ENCODE results near the gene FBXL7.

The FBXL7 gene

GRCh38 chr5:15798006-15798405 is 298.0 kb downstream of the FBXL7 start:
- Histone ChIP-seq H3K4me1 (ENCODE audit: insufficient read depth, low read length) (peaks cover 9% of the 10 kb centered on the region), H3K4me3 (ENCODE audit: low read length) (no peak overlapping the region), H3K9me3 (ENCODE audit: low read length) (peaks cover 5% of the 10 kb centered on the region), H3K27me3 (ENCODE audit: insufficient read depth, low read length) (no peaks in the 10 kb centered on the region), H2AFZ (ENCODE audit: low read depth, low read length) (no peak overlapping the region), H3K36me3 (ENCODE audit: insufficient read depth, low read length) (no peaks in the 10 kb centered on the region)

DNA sequence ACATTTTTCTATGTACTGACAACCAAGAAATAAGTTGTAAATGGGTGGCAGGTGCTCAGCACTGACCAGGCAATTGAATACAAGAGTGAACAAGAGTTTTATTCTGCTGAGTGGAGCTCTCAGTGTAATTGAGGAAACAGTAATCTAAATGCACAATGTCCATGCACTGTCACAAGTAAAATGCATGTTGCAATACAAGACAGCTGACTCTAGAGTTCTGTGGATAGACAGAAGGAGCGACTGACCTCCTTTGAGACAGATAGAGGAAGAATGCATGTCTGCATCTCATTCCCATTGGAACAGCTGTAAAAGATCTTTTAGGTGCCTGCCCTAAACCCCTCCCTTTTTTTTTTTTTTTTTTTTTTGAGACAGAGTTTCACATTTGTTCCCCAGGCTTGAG is 299.0 kb downstream of the FBXL7 start:
- Histone ChIP-seq H3K4me1 (ENCODE audit: insufficient read depth, low read length) (peaks cover 9% of the 10 kb centered on the region), H3K9me3 (ENCODE audit: low read length) (peaks cover 7% of the 10 kb centered on the region)

DNA sequence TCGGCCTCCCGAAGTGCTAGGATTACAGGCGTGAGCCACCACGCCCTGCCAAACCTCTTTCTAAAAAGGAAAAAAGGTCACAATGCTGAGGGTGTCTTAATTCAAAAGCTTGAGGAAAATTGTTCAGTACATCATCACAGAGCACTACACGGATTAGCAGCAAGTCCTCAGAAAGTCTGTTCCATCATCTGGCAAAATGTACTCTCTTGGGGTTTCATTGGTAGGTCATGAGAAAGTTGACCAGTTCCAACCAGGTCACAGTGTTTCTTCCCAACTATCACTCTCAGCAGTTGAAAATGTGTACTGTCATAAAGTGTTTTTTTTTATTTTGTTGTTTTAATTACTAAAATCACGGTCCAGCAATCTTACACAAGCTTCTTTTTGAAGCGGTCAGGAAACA is 299.6 kb downstream of the FBXL7 start:
- Histone ChIP-seq H2AFZ (ENCODE audit: low read depth, low read length) (no peak overlapping the region), H3K36me3 (ENCODE audit: insufficient read depth, low read length) (no peaks in the 10 kb centered on the region), H3K4me1 (ENCODE audit: insufficient read depth, low read length) (peaks cover 5% of the 10 kb centered on the region), H3K4me3 (ENCODE audit: low read length) (no peak overlapping the region), H3K9me3 (ENCODE audit: low read length) (peaks cover 7% of the 10 kb centered on the region), H3K27me3 (ENCODE audit: insufficient read depth, low read length) (no peaks in the 10 kb centered on the region)

More for the DNA sequence above, 299.0 kb downstream of the FBXL7 start:
- H3K4me3 ChIP-seq (ENCODE audit: low read length) = no peak overlapping the region
- H3K27me3 ChIP-seq (ENCODE audit: insufficient read depth, low read length) = no peaks in the 10 kb centered on the region
- no peak overlapping the region for H2AFZ ChIP-seq (ENCODE audit: low read depth, low read length)
- H3K36me3 ChIP-seq (ENCODE audit: insufficient read depth, low read length) = no peaks in the 10 kb centered on the region

DNA sequence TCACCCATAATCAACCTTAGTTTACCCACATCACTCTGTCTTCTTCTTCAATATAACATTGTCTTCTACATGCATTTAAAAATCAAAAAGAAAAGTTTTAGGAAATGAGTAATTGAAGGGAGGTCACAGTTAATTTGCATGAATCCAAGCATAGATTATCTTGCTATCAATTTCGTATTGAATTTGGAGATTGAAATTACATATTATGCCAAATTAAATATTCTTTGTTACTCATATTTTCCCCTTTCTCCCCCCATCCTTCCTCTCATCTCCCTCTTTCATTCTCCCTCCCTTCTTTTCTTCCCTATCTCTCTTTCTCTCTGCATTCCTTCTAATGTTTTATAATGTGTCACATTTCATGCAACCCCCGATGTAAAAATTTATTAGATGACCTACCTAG is 303.3 kb downstream of the FBXL7 start:
- Histone ChIP-seq H3K27me3 (ENCODE audit: insufficient read depth, low read length) (no peaks in the 10 kb centered on the region), H3K9me3 (ENCODE audit: low read length) (peaks cover 7% of the 10 kb centered on the region), H2AFZ (ENCODE audit: low read depth, low read length) (no peak overlapping the region), H3K4me1 (ENCODE audit: insufficient read depth, low read length) (peaks cover 5% of the 10 kb centered on the region), H3K36me3 (ENCODE audit: insufficient read depth, low read length) (no peaks in the 10 kb centered on the region), H3K4me3 (ENCODE audit: low read length) (no peak overlapping the region)

DNA sequence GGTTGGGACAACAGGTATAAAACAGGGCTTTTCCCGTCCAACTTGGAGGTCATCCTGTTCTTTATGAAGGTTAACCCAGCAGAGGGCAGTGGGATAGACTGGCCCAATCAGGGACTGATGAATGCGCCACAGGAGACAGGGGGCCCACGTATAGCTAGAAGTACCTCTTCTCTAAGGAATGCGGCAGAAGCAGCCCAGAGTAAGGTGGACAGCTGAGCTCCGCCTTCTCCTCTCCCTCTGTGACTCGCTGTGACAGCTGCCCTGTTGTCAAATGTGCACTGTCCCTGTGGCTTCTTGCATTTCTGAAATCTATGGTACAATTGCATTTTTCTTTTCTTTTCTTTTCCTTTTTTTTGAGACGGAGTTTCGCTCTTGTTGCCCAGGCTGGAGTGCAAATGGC is 306.6 kb downstream of the FBXL7 start:
- Histone ChIP-seq H3K36me3 (ENCODE audit: insufficient read depth, low read length) (no peaks in the 10 kb centered on the region), H3K4me3 (ENCODE audit: low read length) (no peak overlapping the region), H3K9me3 (ENCODE audit: low read length) (peaks cover 7% of the 10 kb centered on the region), H2AFZ (ENCODE audit: low read depth, low read length) (no peak overlapping the region), H3K4me1 (ENCODE audit: insufficient read depth, low read length) (peaks cover 5% of the 10 kb centered on the region), H3K27me3 (ENCODE audit: insufficient read depth, low read length) (no peaks in the 10 kb centered on the region)

GRCh38 chr5:15807248-15807647 is 307.3 kb downstream of the FBXL7 start:
- Histone ChIP-seq H2AFZ (ENCODE audit: low read depth, low read length) (no peak overlapping the region), H3K36me3 (ENCODE audit: insufficient read depth, low read length) (no peaks in the 10 kb centered on the region), H3K4me3 (ENCODE audit: low read length) (no peak overlapping the region), H3K27me3 (ENCODE audit: insufficient read depth, low read length) (no peaks in the 10 kb centered on the region), H3K4me1 (ENCODE audit: insufficient read depth, low read length) (peaks cover 5% of the 10 kb centered on the region), H3K9me3 (ENCODE audit: low read length) (peaks cover 7% of the 10 kb centered on the region)

DNA sequence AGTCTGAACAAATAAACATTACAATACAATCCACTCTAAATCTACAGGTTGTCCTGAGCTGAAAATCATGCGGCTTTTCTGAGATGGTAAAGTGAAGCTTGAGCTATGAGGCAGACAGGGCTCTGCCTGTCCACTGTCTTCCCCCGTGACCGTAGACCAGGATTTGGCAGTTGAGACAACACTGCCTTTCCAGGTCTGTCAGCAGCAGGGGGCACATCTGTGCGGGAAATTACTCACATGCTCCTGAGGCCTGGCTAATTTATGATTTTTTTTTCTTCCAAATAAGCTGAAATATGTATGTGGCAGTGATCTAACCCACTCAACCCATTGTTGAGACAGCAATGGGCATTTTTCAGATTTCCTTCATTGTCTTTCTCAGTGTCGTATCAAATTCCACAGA is 307.9 kb downstream of the FBXL7 start:
- Histone ChIP-seq H3K27me3 (ENCODE audit: insufficient read depth, low read length) (no peaks in the 10 kb centered on the region), H3K9me3 (ENCODE audit: low read length) (peaks cover 5% of the 10 kb centered on the region), H3K4me1 (ENCODE audit: insufficient read depth, low read length) (peaks cover 5% of the 10 kb centered on the region), H2AFZ (ENCODE audit: low read depth, low read length) (no peak overlapping the region), H3K36me3 (ENCODE audit: insufficient read depth, low read length) (no peaks in the 10 kb centered on the region), H3K4me3 (ENCODE audit: low read length) (no peak overlapping the region)

DNA sequence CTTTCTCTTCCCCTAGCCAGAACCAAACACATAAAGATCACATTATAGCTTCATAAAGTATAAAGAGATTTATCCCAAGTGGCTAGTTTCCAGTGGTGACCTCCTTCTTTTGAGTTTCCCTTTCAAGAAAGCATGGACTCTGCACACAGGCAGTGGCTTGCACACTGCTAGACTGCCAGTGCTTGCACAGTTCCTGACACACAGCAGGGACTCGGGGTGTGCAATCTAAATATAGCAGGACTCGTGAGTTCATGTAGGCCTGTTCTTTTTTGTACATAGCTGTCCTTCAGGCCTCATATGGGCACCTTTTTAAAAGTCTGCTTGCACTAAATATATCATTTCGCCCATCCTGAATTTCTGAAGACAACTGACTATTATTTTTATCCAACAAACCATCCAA is 308.6 kb downstream of the FBXL7 start:
- Histone ChIP-seq H3K36me3 (ENCODE audit: insufficient read depth, low read length) (no peaks in the 10 kb centered on the region), H3K4me3 (ENCODE audit: low read length) (no peak overlapping the region), H3K27me3 (ENCODE audit: insufficient read depth, low read length) (no peaks in the 10 kb centered on the region), H3K4me1 (ENCODE audit: insufficient read depth, low read length) (peaks cover 5% of the 10 kb centered on the region), H3K9me3 (ENCODE audit: low read length) (peaks cover 5% of the 10 kb centered on the region), H2AFZ (ENCODE audit: low read depth, low read length) (no peak overlapping the region)

- H3K27me3 ChIP-seq (ENCODE audit: insufficient read depth, low read length) = no peaks in the 10 kb centered on the region
- H3K4me1 ChIP-seq (ENCODE audit: insufficient read depth, low read length) = peaks cover 5% of the 10 kb centered on the region
- no peaks in the 10 kb centered on the region for H3K9me3 ChIP-seq (ENCODE audit: low read length)
- no peak overlapping the region for H2AFZ ChIP-seq (ENCODE audit: low read depth, low read length)
- H3K36me3 ChIP-seq (ENCODE audit: insufficient read depth, low read length) = no peaks in the 10 kb centered on the region
- H3K4me3 ChIP-seq (ENCODE audit: low read length) = no peak overlapping the region
Observed at GRCh38 chr5:15819617-15820016, 319.6 kb downstream of the FBXL7 start.

DNA sequence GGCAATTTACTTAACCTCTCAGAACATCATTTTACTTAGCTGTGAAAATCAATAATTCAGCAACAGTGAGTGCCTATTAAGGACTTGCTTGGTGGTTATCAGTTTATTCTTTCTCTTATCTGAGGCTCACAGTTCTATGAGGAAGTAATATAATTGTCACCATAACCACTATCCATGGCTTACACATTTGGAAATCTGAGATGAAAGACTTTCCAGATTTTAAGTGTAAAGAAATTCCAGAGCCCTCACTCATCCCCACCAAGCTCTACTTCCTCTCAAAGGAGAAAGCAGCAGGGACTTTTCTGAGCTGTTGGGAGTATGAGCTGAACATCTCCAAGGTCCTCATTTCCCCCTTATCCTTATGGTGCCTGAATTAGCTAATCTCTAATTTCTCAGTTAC is 321.5 kb downstream of the FBXL7 start:
- Histone ChIP-seq H3K4me1 (ENCODE audit: insufficient read depth, low read length) (no peaks in the 10 kb centered on the region), H3K27me3 (ENCODE audit: insufficient read depth, low read length) (no peaks in the 10 kb centered on the region), H3K9me3 (ENCODE audit: low read length) (no peaks in the 10 kb centered on the region), H3K4me3 (ENCODE audit: low read length) (no peak overlapping the region), H3K36me3 (ENCODE audit: insufficient read depth, low read length) (no peaks in the 10 kb centered on the region), H2AFZ (ENCODE audit: low read depth, low read length) (no peak overlapping the region)

DNA sequence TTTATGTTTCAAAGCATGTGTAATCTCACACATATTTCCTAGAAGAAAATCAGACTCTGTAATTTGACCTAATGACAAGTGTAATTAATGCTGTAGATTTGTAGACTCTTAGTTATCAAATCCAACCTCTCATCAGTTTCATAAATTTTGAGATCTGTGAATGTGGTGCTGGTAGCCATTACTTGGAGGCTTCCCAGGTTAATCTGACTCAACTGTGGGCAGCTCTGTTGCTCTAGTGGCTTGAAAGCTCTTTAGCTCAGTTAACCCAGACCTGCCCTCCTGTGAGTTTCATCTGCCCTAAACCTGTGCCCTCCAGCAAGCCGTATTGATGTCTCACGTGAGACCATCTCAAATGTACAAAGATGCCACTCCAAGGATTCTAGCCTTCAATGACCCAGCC is 323.4 kb downstream of the FBXL7 start:
- Histone ChIP-seq H3K27me3 (ENCODE audit: insufficient read depth, low read length) (no peaks in the 10 kb centered on the region), H3K36me3 (ENCODE audit: insufficient read depth, low read length) (no peaks in the 10 kb centered on the region), H3K4me3 (ENCODE audit: low read length) (no peak overlapping the region), H3K4me1 (ENCODE audit: insufficient read depth, low read length) (no peaks in the 10 kb centered on the region), H3K9me3 (ENCODE audit: low read length) (no peaks in the 10 kb centered on the region), H2AFZ (ENCODE audit: low read depth, low read length) (no peak overlapping the region)

GRCh38 chr5:15827741-15828140 is 327.8 kb downstream of the FBXL7 start:
- H3K27me3 ChIP-seq (ENCODE audit: insufficient read depth, low read length) = no peaks in the 10 kb centered on the region
- no peak overlapping the region for H3K4me3 ChIP-seq (ENCODE audit: low read length)
- H3K36me3 ChIP-seq (ENCODE audit: insufficient read depth, low read length) = no peaks in the 10 kb centered on the region
- no peaks in the 10 kb centered on the region for H3K9me3 ChIP-seq (ENCODE audit: low read length)
- H2AFZ ChIP-seq (ENCODE audit: low read depth, low read length) = no peak overlapping the region
- no peaks in the 10 kb centered on the region for H3K4me1 ChIP-seq (ENCODE audit: insufficient read depth, low read length)

DNA sequence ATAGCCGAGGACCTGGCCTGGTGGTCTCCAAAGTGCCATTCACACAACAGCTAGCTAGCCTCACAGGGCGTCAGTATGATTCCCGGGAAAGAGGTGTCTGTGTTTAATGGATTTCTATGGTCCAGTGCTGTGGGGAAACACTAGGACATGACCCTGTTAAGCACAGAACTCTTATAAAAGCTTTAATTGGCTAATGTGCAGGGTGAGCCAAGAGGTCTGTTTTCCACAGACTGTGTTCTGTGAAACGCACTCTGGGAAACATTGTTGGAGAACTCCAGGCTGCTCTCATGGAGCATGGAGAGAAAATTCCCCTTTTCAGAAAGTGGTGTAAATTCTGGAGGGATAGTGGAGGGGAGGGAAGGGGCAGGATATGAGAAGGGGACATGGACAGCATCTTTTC is 331.4 kb downstream of the FBXL7 start:
- H3K27me3 ChIP-seq (ENCODE audit: insufficient read depth, low read length) = no peaks in the 10 kb centered on the region
- H3K36me3 ChIP-seq (ENCODE audit: insufficient read depth, low read length) = no peaks in the 10 kb centered on the region
- no peak overlapping the region for H2AFZ ChIP-seq (ENCODE audit: low read depth, low read length)
- H3K9me3 ChIP-seq (ENCODE audit: low read length) = no peaks in the 10 kb centered on the region
- no peak overlapping the region for H3K4me3 ChIP-seq (ENCODE audit: low read length)
- H3K4me1 ChIP-seq (ENCODE audit: insufficient read depth, low read length) = no peaks in the 10 kb centered on the region

DNA sequence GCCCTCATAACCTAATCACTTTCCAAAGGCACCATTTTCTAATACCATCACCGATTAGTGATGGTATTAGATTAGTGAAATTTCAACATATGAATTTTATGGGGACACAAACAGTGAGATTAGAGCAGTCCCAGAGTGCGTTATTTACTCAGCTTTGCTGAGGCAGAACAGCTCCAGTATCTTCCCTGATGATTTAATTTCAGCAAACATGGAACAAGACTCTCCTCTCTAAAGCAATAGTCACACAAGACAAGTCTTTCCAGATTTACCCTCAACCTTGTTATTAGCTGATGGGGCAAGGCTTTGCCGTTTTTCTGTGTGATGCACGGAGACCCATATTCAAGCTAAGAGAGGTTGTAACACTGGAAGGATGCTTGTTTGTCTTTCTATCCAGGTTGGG is 333.4 kb downstream of the FBXL7 start:
- Histone ChIP-seq H3K36me3 (ENCODE audit: insufficient read depth, low read length) (no peaks in the 10 kb centered on the region), H3K9me3 (ENCODE audit: low read length) (no peaks in the 10 kb centered on the region), H3K27me3 (ENCODE audit: insufficient read depth, low read length) (no peaks in the 10 kb centered on the region), H3K4me3 (ENCODE audit: low read length) (no peak overlapping the region), H2AFZ (ENCODE audit: low read depth, low read length) (no peak overlapping the region), H3K4me1 (ENCODE audit: insufficient read depth, low read length) (peaks cover 12% of the 10 kb centered on the region)
